Neural crest cell (in vitro differentiated cells): ENCODE measurements around the gene NEMP1. TPM values are rescaled to one million over a fixed set of nuclear protein-coding genes. Genes with fewer than 3 reads are reported as not detected.
A peak's percentile ranks its signal among the peaks of the same experiment; 100 is the strongest.

Experiments
- DNase-seq: peaks from one replicate; pipeline ENCODE4 v3.0.0; 2021; ENCODE audit warnings: low read depth, mixed read lengths, low spot score
- H3K27ac Mint-ChIP-seq: one replicate; pipeline ENCODE4 v1.8.0; 2021; ENCODE audit warnings: mild to moderate bottlenecking, mixed read lengths; ENCODE audit not compliant: unreplicated experiment
- H3K27me3 Mint-ChIP-seq: 2 replicates; pipeline ENCODE4 v1.8.0; 2021; ENCODE audit warnings: low read depth, mild to moderate bottlenecking, mixed read lengths
- H3K36me3 Mint-ChIP-seq: 2 replicates; pipeline ENCODE4 v1.8.0; 2021; ENCODE audit warnings: low read depth, mild to moderate bottlenecking, mixed read lengths
- H3K4me1 Mint-ChIP-seq: 2 replicates; pipeline ENCODE4 v1.8.0; 2021; ENCODE audit warnings: mixed read lengths
- H3K4me3 Mint-ChIP-seq: one replicate; pipeline ENCODE4 v1.8.0; 2021; ENCODE audit warnings: mild to moderate bottlenecking, mixed read lengths
- H3K9me3 Mint-ChIP-seq: 2 replicates; pipeline ENCODE4 v1.8.0; 2021; ENCODE audit warnings: mixed read lengths
- CTCF ChIP-seq: fragments of 200-600 bp; sonication (generic); conservative IDR thresholded peaks from 2 replicates; pipeline ENCODE4 v1.5.0; 2021; ENCODE audit warnings: antibody characterized with exemption, mild to moderate bottlenecking
- total RNA-seq: library from RNA; stranded (reverse); gene quantifications from 2 replicates; pipeline ENCODE4 v1.2.1, GENCODE V29; 2021

NEMP1 gene
- total RNA-seq, 1 donor from 2014 or later, result 49.6 TPM

- TF ChIP-seq CTCF, result no peak
- DNase-seq, result no peak
- H3K4me3 Mint-ChIP-seq, result peak overlapping the region; percentile 86
Measured at GRCh38 chr12:57109207-57110103, 30.9 kb upstream of the NEMP1 start.

GRCh38 chr12:57107456-57108155 lies 29.0 kb upstream of the NEMP1 start:
- Mint-ChIP-seq H3K27me3 (no peaks in the 10 kb centered on the region), H3K27ac (peak overlapping the region; percentile 64), H3K36me3 (no peaks in the 10 kb centered on the region), H3K4me1 (peaks cover 46% of the 10 kb centered on the region), H3K9me3 (no peaks in the 10 kb centered on the region), H3K4me3 (peak overlapping the region; percentile 50)
- DNase-seq, result no peak
- no peak for TF ChIP-seq CTCF

More at GRCh38 chr12:57109207-57110103, 30.9 kb upstream of the NEMP1 start:
- peaks cover 47% of the 10 kb centered on the region for H3K4me1 Mint-ChIP-seq
- H3K36me3 Mint-ChIP-seq, result no peaks in the 10 kb centered on the region
- H3K9me3 Mint-ChIP-seq, result no peaks in the 10 kb centered on the region
- no peaks in the 10 kb centered on the region for H3K27me3 Mint-ChIP-seq
- peak overlapping the region; percentile 97 for H3K27ac Mint-ChIP-seq

GRCh38 chr12:57106021-57106708 lies 27.6 kb upstream of the NEMP1 start:
- Mint-ChIP-seq H3K27me3 (no peaks in the 10 kb centered on the region), H3K4me3 (no peak overlapping the region), H3K36me3 (no peaks in the 10 kb centered on the region), H3K27ac (no peak overlapping the region), H3K9me3 (no peaks in the 10 kb centered on the region), H3K4me1 (peaks cover 39% of the 10 kb centered on the region)
- no peak for TF ChIP-seq CTCF
- DNase-seq, result no peak

- Mint-ChIP-seq H3K36me3 (no peaks in the 10 kb centered on the region), H3K4me3 (no peak overlapping the region), H3K27ac (no peak overlapping the region), H3K4me1 (peaks cover 30% of the 10 kb centered on the region), H3K9me3 (no peaks in the 10 kb centered on the region), H3K27me3 (no peaks in the 10 kb centered on the region)
- TF ChIP-seq CTCF, result no peak
- DNase-seq, result no peak
Measured at GRCh38 chr12:57105011-57105753, 26.6 kb upstream of the NEMP1 start.

GRCh38 chr12:57104292-57104910 lies 25.8 kb upstream of the NEMP1 start:
- Mint-ChIP-seq H3K27ac (peak overlapping the region; percentile 50), H3K4me3 (no peak overlapping the region), H3K4me1 (peaks cover 22% of the 10 kb centered on the region), H3K9me3 (no peaks in the 10 kb centered on the region), H3K36me3 (peaks cover under 1% of the 10 kb centered on the region), H3K27me3 (no peaks in the 10 kb centered on the region)
- no peak for DNase-seq
- TF ChIP-seq CTCF, result no peak
